Measurements from ENCODE around the gene RNF128. TPM values are rescaled to one million over a fixed set of nuclear protein-coding genes. Genes with fewer than 3 reads are reported as not detected.

RNF128 gene
- polyA plus RNA-seq (ENCODE audit: insufficient read length in 3 of 3): 10 to 100 TPM in 2 of 3 donors, 1 to 10 TPM in 1; 9.1 to 12.7 (median 10.8) TPM
- long read RNA-seq, donor 1, partial matches to known transcripts: 0 of 2 reads
- long read RNA-seq, donor 1, other reads (novel, unspliced or antisense): 0 of 2 reads
- long read RNA-seq, donor 2, partial matches to known transcripts: 7 of 9 reads
- long read RNA-seq, donor 2, other reads (novel, unspliced or antisense): 0 of 9 reads
- long read RNA-seq, donor 3, partial matches to known transcripts: 0 of 5 reads
- long read RNA-seq, donor 3, other reads (novel, unspliced or antisense): 0 of 5 reads
- long read RNA-seq, donor 4, partial matches to known transcripts: 0 of 4 reads
- long read RNA-seq, donor 4, other reads (novel, unspliced or antisense): 0 of 4 reads
- long read RNA-seq, donor 5, transcript RNF128-201 (7 exons, 2,817 nt): major isoform, 6 of 27 reads
- long read RNA-seq, donor 5, partial matches to known transcripts: 20 of 27 reads
- long read RNA-seq, donor 5, other reads (novel, unspliced or antisense): 0 of 27 reads
- long read RNA-seq, donor 6, partial matches to known transcripts: 0 of 1 reads
- long read RNA-seq, donor 6, other reads (novel, unspliced or antisense): 0 of 1 reads
- long read RNA-seq, donor 7, partial matches to known transcripts: 0 of 1 reads
- long read RNA-seq, donor 7, other reads (novel, unspliced or antisense): 0 of 1 reads
- long read RNA-seq, donor 8, transcript RNF128-201 (7 exons, 2,817 nt): major isoform, 6 of 7 reads
- long read RNA-seq, donor 8, partial matches to known transcripts: 0 of 7 reads
- long read RNA-seq, donor 8, other reads (novel, unspliced or antisense): 0 of 7 reads
- long read RNA-seq, donor 9, partial matches to known transcripts: 0 of 3 reads
- long read RNA-seq, donor 9, other reads (novel, unspliced or antisense): 0 of 3 reads
- long read RNA-seq, donor 10, partial matches to known transcripts: 18 of 20 reads
- long read RNA-seq, donor 10, other reads (novel, unspliced or antisense): 0 of 20 reads
- long read RNA-seq, donor 11, partial matches to known transcripts: 0 of 2 reads
- long read RNA-seq, donor 11, other reads (novel, unspliced or antisense): 0 of 2 reads
- long read RNA-seq, donor 12, partial matches to known transcripts: 0 of 1 reads
- long read RNA-seq, donor 12, other reads (novel, unspliced or antisense): 0 of 1 reads
- long read RNA-seq, donor 13, transcript RNF128-201 (7 exons, 2,817 nt): major isoform, 6 of 6 reads
- long read RNA-seq, donor 13, partial matches to known transcripts: 0 of 6 reads
- long read RNA-seq, donor 13, other reads (novel, unspliced or antisense): 0 of 6 reads
- long read RNA-seq, donor 14, partial matches to known transcripts: 0 of 2 reads
- long read RNA-seq, donor 14, other reads (novel, unspliced or antisense): 0 of 2 reads
- long read RNA-seq, donor 15: 0 reads
- long read RNA-seq, donor 16, transcript RNF128-201 (7 exons, 2,817 nt): major isoform, 7 of 9 reads
- long read RNA-seq, donor 16, partial matches to known transcripts: 0 of 9 reads
- long read RNA-seq, donor 16, other reads (novel, unspliced or antisense): 0 of 9 reads

GRCh38 chrX:106726485-106727437, at the start of gene RNF128:
Gene RNF128 (plus strand): TSS chrX:106726701. CDS start chrX:106726914, 213 bp downstream.
- peak in 5 of 11 donors; percentile 1 to 22 (median 14) for DNase-seq (ENCODE audit: extremely low read depth in 1 of 11, low read depth in 9 of 11, low spot score in 4 of 11)

GRCh38 chrX:106680716-106681115, 45.8 kb upstream of the RNF128 start:
- DNase-seq (ENCODE audit: extremely low read depth in 1 of 11, low read depth in 9 of 11, low spot score in 4 of 11): no peak

GRCh38 chrX:106684207-106684606, 42.3 kb upstream of the RNF128 start:
- DNase-seq (ENCODE audit: extremely low read depth in 1 of 11, low read depth in 9 of 11, low spot score in 4 of 11): no peak

- DNase-seq (ENCODE audit: extremely low read depth in 1 of 11, low read depth in 9 of 11, low spot score in 4 of 11): no peak
Measured at GRCh38 chrX:106692425-106693065, 34.0 kb upstream of the RNF128 start.

GRCh38 chrX:106696502-106696901, 30.0 kb upstream of the RNF128 start:
- no peak for DNase-seq (ENCODE audit: extremely low read depth in 1 of 11, low read depth in 9 of 11, low spot score in 4 of 11)

- DNase-seq (ENCODE audit: extremely low read depth in 1 of 11, low read depth in 9 of 11, low spot score in 4 of 11): no peak
Measured at GRCh38 chrX:106698693-106699092, 27.8 kb upstream of the RNF128 start.

- DNase-seq (ENCODE audit: extremely low read depth in 1 of 11, low read depth in 9 of 11, low spot score in 4 of 11): no peak
Measured at GRCh38 chrX:106702636-106703035, 23.9 kb upstream of the RNF128 start.

GRCh38 chrX:106706466-106706865, 20.0 kb upstream of the RNF128 start:
- DNase-seq (ENCODE audit: extremely low read depth in 1 of 11, low read depth in 9 of 11, low spot score in 4 of 11): no peak

- no peak for DNase-seq (ENCODE audit: extremely low read depth in 1 of 11, low read depth in 9 of 11, low spot score in 4 of 11)
Measured at GRCh38 chrX:106707771-106708454, 18.6 kb upstream of the RNF128 start.

- DNase-seq (ENCODE audit: extremely low read depth in 1 of 11, low read depth in 9 of 11, low spot score in 4 of 11): no peak
Measured at GRCh38 chrX:106710771-106711170, 15.7 kb upstream of the RNF128 start.

- DNase-seq (ENCODE audit: extremely low read depth in 1 of 11, low read depth in 9 of 11, low spot score in 4 of 11): no peak
Measured at GRCh38 chrX:106711375-106711774, 15.1 kb upstream of the RNF128 start.

GRCh38 chrX:106716004-106716403, 10.5 kb upstream of the RNF128 start:
- no peak for DNase-seq (ENCODE audit: extremely low read depth in 1 of 11, low read depth in 9 of 11, low spot score in 4 of 11)

GRCh38 chrX:106716463-106716862, 10.0 kb upstream of the RNF128 start:
- DNase-seq (ENCODE audit: extremely low read depth in 1 of 11, low read depth in 9 of 11, low spot score in 4 of 11): no peak

- no peak for DNase-seq (ENCODE audit: extremely low read depth in 1 of 11, low read depth in 9 of 11, low spot score in 4 of 11)
Measured at GRCh38 chrX:106718709-106719108, 7.8 kb upstream of the RNF128 start.

- DNase-seq (ENCODE audit: extremely low read depth in 1 of 11, low read depth in 9 of 11, low spot score in 4 of 11): no peak
Measured at GRCh38 chrX:106725931-106726330, 570 bp upstream of the RNF128 start.

GRCh38 chrX:106728337-106728736, 1.8 kb downstream of the RNF128 start:
- no peak for DNase-seq (ENCODE audit: extremely low read depth in 1 of 11, low read depth in 9 of 11, low spot score in 4 of 11)

- no peak for DNase-seq (ENCODE audit: extremely low read depth in 1 of 11, low read depth in 9 of 11, low spot score in 4 of 11)
Measured at GRCh38 chrX:106730401-106730800, 3.9 kb downstream of the RNF128 start.
